Gastroesophageal sphincter (tissue), 3 donors: ENCODE data around the gene BDH1.

Experiments used
- EP300 ChIP-seq: sonication (generic); formaldehyde crosslinking; IDR thresholded peaks from one replicate; pipeline ENCODE4 v1.6.1; 2017; ENCODE audit warnings: antibody characterized with exemption, mild to moderate bottlenecking
- POLR2A ChIP-seq, 2 donors: fragments of 450-650 bp; IDR thresholded peaks; one replicate each; pipeline ENCODE4 v1.6.1; 2017; ENCODE audit warnings: antibody characterized with exemption in 2 of 2, mild to moderate bottlenecking in 2 of 2, moderate library complexity in 1 of 2
- TF ChIP-seq, protein P1 (sequence below), 4 experiments: fragments of 200-600 bp in 2 of 4; fragments of 450-650 bp in 2 of 4; sonication (generic) in 1 of 4; IDR thresholded peaks; one replicate each; pipeline ENCODE4 v1.5.1; 2017 to 2019; ENCODE audit warnings: antibody characterized with exemption in 4 of 4, mild to moderate bottlenecking in 2 of 4, moderate library complexity in 2 of 4

DNA sequence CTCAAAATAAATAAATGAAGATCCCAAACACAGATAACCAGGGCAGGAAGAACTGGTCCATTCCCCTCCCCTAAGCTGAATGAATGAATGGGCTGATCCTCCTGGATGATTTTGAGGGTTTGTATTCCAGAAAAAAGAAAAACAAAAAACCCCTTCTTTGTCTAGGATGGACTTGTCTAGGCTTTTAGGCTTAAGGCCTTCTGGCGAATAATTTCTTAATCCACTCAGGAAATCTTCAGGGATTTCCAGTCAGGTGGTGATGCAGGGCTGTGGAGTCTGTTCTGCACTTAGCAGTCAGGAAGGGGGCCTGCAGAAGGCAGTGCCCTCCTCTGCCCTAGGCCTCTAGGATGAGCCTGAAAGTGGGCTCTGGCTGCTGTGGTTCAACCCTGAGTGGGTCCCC lies 52.1 kb downstream of the BDH1 start:
- TF ChIP-seq, protein P1, sequence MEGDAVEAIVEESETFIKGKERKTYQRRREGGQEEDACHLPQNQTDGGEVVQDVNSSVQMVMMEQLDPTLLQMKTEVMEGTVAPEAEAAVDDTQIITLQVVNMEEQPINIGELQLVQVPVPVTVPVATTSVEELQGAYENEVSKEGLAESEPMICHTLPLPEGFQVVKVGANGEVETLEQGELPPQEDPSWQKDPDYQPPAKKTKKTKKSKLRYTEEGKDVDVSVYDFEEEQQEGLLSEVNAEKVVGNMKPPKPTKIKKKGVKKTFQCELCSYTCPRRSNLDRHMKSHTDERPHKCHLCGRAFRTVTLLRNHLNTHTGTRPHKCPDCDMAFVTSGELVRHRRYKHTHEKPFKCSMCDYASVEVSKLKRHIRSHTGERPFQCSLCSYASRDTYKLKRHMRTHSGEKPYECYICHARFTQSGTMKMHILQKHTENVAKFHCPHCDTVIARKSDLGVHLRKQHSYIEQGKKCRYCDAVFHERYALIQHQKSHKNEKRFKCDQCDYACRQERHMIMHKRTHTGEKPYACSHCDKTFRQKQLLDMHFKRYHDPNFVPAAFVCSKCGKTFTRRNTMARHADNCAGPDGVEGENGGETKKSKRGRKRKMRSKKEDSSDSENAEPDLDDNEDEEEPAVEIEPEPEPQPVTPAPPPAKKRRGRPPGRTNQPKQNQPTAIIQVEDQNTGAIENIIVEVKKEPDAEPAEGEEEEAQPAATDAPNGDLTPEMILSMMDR (IDR thresholded peaks at IDR 0.05) = no peak
- TF ChIP-seq EP300 (no peak), POLR2A (IDR thresholded peaks at IDR 0.05) (no peak)
